Psoas muscle (tissue), 8 donors: ENCODE measurements around the gene MPND. TPM values are rescaled to one million over a fixed set of nuclear protein-coding genes. Genes with fewer than 3 reads are reported as not detected.

ENCODE experiments used
- ATAC-seq, 4 donors: fragments of 200-7000 bp; cut with Tn5 transposase; one replicate each; pipeline ENCODE4 v1.9.1; 2020; ENCODE audit warnings: moderate library complexity in 3 of 4, mild to moderate bottlenecking in 2 of 4
- DNase-seq, 2 donors: peaks; one replicate each; pipeline ENCODE4 v3.0.0-alpha.2; 2020
- H3K27ac ChIP-seq: fragments of 200-600 bp; one replicate; pipeline ENCODE4 v1.8.0; 2022
- H3K27me3 ChIP-seq, 3 donors: fragments of 200-600 bp in 1 of 3; one replicate each; pipeline versions ENCODE4 v1.6.1 to v1.8.0; 2013 to 2022; ENCODE audit warnings: low read length in 2 of 3, mild to moderate bottlenecking in 2 of 3, moderate library complexity in 1 of 3; ENCODE audit not compliant: insufficient read depth in 3 of 3
- H3K36me3 ChIP-seq, 2 donors: fragments of 200-600 bp in 1 of 2; one replicate each; pipeline versions ENCODE4 v1.6.1 to v1.8.0; 2013 to 2022; ENCODE audit warnings: low read depth in 1 of 2, mild to moderate bottlenecking in 1 of 2, moderate library complexity in 1 of 2; ENCODE audit not compliant: insufficient read depth in 1 of 2
- H3K4me1 ChIP-seq: fragments of 200-600 bp; one replicate; pipeline ENCODE4 v1.8.0; 2022
- H3K4me3 ChIP-seq: fragments of 200-600 bp; one replicate; pipeline ENCODE4 v1.8.0; 2022; ENCODE audit warnings: mild to moderate bottlenecking
- H3K9me3 ChIP-seq: fragments of 200-600 bp; one replicate; pipeline ENCODE4 v1.8.0; 2022
- WGBS, 3 donors: extraction: QIAGEN DNeasy Blood & Tissue Kit; methylation state at CpG; one replicate each; pipeline versions ENCODE4 v1.1.6 to v1.1.7; 2013; 5-methylcytosine and 5-hydroxymethylcytosine counted together
- intact Hi-C, 2 donors: fragments of 100-400 bp; cut with DNase I; formaldehyde crosslinking; loops; one replicate each; pipeline versions ENCODE4 v1.11.0 to v1.14.2; 2022
- polyA plus RNA-seq, 3 donors: library from polyadenylated mRNA; stranded (reverse); fragments of 200-250 nt; gene quantifications; one replicate each; pipeline ENCODE4 v1.2.3, GENCODE V29; 2013
- total RNA-seq, 4 donors: library from RNA; stranded (reverse); fragmentation: NEBNext Ultra II Directional in 2 of 4; extraction: Animal tissue kit (Norgen Biotek cat#: 25700) in 2 of 4; gene quantifications; one replicate each; pipeline versions ENCODE4 v1.2.1 to v1.2.4, GENCODE V29; 2021 to 2023
- TF ChIP-seq, protein P1 (sequence below): fragments of 200-600 bp; IDR thresholded peaks from one replicate; pipeline ENCODE4 v1.8.0; 2022; ENCODE audit warnings: antibody characterized with exemption
- donor health status: healthy with polysubstance abuse.
- donor health status: DM: no; HTN: no; CAD: no; lungs with moderate emphysema.
- donor health status: Bipolar disorder and iron deficiency.
- donor health status: healthy.
- donor health status: DM: yes; HTN: yes; CAD: no.
- donor health status: DM: no; HTN: no; CAD: no.
- donor health status: DM: no; HTN: no; CAD: no.
- donor health status: DM: yes; HTN: yes; CAD: no.

MPND gene
- total and polyA plus RNA-seq, 7 donors = 7.4 to 16.4 (median 10.3) TPM

DNA sequence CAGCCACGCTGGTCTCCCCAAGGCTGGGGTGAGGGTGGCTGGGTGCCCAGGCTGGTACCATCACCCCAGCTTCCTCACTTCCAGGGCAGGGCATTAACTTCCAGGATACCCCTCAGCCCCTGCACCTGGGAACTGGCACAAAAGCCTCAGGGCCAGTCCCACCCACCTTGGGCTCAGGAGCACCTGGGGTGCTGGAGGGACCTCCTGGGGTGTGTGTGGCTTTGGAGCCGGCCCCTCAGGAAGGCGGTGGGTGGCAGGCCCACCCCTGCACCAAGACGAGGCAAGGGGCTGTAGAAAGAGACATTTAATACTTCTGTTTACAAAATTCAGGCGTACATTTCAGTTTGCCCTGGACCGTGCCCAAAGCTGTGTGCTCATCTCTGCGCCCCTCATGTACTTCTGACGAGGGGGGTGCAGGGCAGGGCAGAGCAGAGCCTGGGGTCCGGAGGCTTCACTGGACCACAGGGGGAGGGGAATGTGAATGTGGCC is 16.8 kb downstream of the MPND start:
- TF ChIP-seq, protein P1, sequence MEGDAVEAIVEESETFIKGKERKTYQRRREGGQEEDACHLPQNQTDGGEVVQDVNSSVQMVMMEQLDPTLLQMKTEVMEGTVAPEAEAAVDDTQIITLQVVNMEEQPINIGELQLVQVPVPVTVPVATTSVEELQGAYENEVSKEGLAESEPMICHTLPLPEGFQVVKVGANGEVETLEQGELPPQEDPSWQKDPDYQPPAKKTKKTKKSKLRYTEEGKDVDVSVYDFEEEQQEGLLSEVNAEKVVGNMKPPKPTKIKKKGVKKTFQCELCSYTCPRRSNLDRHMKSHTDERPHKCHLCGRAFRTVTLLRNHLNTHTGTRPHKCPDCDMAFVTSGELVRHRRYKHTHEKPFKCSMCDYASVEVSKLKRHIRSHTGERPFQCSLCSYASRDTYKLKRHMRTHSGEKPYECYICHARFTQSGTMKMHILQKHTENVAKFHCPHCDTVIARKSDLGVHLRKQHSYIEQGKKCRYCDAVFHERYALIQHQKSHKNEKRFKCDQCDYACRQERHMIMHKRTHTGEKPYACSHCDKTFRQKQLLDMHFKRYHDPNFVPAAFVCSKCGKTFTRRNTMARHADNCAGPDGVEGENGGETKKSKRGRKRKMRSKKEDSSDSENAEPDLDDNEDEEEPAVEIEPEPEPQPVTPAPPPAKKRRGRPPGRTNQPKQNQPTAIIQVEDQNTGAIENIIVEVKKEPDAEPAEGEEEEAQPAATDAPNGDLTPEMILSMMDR = no peak
- Histone ChIP-seq H3K36me3 (peaks cover 3 to 70% of the 10 kb centered on the region in 2 donors), H3K4me3 (no peak overlapping the region), H3K4me1 (no peaks in the 10 kb centered on the region), H3K27me3 (no peaks in the 10 kb centered on the region), H3K9me3 (no peaks in the 10 kb centered on the region), H3K27ac (no peak overlapping the region)
- 75 to 77% (median 76%) methylated on average over 9 of the region's 9 CpGs for WGBS, 3 donors
- intact Hi-C loops = no loop called here
- ATAC-seq = no peak
- DNase-seq = no peak

DNA sequence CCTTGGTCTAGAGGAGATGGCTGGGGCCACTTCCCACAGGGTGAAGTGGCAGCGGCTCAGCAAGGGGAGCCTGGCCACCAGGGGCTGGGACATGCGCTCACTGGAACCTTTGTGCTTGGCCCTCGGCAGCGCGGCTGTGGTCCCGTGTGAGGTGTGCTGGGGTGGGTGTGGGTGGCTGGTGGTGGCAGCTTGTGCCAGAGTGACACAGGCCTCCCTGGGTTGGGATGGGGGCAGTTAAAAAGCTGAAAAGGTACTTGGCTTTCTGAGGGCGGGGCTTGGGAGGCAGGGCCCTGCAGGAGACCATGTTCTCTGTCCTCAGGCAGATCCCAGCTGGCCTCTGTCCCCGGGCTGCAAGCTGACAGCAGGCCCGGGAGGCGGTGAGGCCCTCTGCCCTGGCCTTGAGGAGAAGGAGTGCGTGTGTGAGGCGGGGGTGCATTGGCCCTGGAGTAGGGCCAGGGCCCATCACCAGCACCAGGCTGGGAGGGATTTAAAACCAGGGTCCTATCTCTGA is 17.3 kb downstream of the MPND start:
- no peaks in the 10 kb centered on the region for H3K4me1 ChIP-seq
- H3K27me3 ChIP-seq = no peaks in the 10 kb centered on the region
- 73 to 83% (median 73%) methylated on average over 12 of the region's 12 CpGs for WGBS, 3 donors
- DNase-seq (no peak), ATAC-seq (no peak)
- peaks cover 3 to 76% of the 10 kb centered on the region in 2 donors for H3K36me3 ChIP-seq
- H3K4me3 ChIP-seq = no peak overlapping the region
- intact Hi-C loops = no loop called here
- H3K27ac ChIP-seq = no peak overlapping the region
- H3K9me3 ChIP-seq = no peaks in the 10 kb centered on the region
- TF ChIP-seq, protein P1 = no peak

DNA sequence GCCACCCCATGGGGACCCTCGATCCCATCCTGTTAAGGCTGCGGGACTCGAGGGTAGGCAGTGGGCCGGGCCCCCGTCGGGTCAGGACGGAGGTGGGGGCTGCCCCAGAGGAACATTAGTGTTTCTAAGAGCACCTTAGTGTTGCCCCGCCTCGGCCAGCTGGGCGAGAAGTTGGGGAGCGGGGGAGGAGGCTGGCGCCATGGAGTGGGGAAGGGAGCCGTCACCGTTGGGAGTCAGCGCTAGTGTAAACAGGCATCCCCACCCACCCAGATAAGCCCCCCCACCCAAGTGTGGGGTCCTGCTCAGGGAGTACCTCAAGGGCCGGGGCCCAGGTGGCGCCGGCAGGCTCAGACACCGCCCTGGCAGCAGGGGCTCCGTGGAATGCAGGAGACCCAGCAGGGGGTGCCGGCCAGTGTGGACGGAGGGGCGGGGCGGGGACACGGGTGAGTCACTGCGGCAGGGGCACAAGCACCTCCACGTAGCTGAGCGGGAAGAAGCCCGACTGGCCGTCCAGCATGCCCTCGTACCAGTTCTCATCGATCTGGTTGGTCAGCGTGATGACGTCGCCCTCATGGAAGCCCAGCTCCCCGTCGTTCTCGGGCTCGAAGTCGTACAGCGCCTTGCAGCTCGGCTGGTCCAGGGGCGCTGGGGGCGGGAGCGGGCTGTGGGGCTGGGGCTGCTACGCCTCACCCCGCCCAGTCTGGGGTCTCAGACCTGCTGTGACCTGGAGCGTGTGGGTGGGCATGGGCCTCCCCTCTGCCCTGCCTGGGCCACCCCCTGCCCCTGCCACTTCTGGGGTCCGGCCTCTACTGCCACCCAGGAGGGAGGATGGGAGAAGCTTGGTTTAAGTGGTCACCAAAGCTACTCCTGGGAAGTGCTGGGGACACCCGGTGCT is 18.0 kb downstream of the MPND start:
- Histone ChIP-seq H3K9me3 (no peaks in the 10 kb centered on the region), H3K36me3 (peaks cover 3 to 83% of the 10 kb centered on the region in 2 donors), H3K27ac (no peak overlapping the region), H3K4me1 (no peaks in the 10 kb centered on the region), H3K27me3 (no peaks in the 10 kb centered on the region), H3K4me3 (no peak overlapping the region)
- ATAC-seq (peak in 1 of 4 donors; percentile 3), DNase-seq (no peak)
- TF ChIP-seq, protein P1 = no peak
- WGBS, 3 donors = 89 to 91% (median 90%) methylated on average over 47 to 50 of the region's 50 CpGs
- intact Hi-C loops = no loop called here

DNA sequence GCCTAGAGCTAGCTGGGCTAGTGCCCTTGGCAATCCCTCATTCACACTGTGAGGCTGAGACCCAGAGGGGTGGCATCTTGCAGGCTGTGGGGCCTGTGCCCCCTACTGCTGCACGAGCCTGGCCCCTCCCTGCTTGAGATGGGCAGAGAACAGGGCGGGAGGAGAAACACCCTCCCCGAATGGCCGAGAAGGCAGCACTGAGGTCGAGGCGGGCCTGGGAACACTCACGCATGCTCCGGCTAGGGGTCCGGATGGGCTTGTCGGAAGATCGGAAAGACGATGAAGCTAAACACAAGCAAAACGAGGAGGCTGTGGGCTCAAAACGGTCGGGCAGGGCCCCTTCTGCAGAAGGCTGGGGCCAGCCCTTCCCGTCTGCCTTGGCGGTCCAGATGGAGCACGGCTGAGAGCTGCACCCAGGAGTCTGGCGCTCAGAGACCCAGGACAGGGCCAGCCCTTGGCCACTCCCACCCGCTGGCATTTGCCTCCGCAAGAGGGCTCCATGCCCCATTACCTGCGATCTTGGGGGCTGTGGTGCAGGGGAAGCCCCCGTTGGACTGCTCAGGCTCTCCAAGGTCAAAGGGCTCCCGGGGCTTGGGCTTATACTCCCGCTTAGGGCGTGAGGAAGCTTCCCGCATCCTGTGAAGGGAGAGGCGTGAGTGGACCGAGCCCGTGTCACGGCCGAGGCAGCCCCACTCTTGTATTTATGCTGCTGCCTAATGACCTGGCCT is 18.9 kb downstream of the MPND start:
- intact Hi-C loops = no loop called here
- H3K4me3 ChIP-seq = no peak overlapping the region
- no peak overlapping the region for H3K27ac ChIP-seq
- DNase-seq = no peak
- no peaks in the 10 kb centered on the region for H3K4me1 ChIP-seq
- TF ChIP-seq, protein P1 = no peak
- no peak for ATAC-seq
- H3K9me3 ChIP-seq = no peaks in the 10 kb centered on the region
- 81 to 88% (median 84%) methylated on average over 30 to 32 of the region's 32 CpGs for WGBS, 3 donors
- no peaks in the 10 kb centered on the region for H3K27me3 ChIP-seq
- peaks cover 3 to 85% of the 10 kb centered on the region in 2 donors for H3K36me3 ChIP-seq
